ENCODE measurements around the gene DHRS4.

DHRS4 gene

DNA sequence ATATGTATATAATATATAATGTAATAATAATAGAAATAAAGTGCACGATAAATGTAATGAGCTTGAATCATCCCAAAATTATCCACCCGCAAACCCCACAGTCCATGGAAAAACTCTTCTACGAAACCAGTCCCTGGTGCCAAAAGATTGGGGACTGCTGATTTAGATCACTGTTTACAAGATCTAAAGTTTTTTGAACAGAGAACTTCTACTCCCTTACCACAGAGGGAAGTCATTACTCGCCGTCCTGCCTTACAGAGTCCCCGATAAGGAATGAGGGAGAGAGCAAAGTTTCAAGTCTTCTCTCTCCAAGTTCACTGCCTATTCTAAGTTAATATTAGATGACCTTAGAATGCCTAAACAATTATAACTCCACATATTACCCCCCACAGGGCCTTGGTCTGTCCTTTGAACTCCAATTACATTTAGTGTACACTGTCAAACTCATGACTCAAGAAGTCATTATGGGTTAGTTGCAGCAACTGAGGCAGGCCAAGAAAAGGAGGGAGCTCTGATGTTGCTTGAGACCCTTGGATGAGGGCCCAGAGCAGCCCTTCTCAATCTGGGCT lies 21.8 kb upstream of the DHRS4 start:
- in situ Hi-C loops (cut with HindIII; ENCODE audit: low sequenced_read_pairs), result no loop called here
- no peak overlapping the region for H3K4me3 ChIP-seq (ENCODE audit: low read depth, low read length)
- no peak for TF ChIP-seq CTCF (IDR thresholded peaks at IDR 0.05; ENCODE audit: low read depth, low read length)
- no peak for DNase-seq (ENCODE audit: low read depth, low spot score)

DNA sequence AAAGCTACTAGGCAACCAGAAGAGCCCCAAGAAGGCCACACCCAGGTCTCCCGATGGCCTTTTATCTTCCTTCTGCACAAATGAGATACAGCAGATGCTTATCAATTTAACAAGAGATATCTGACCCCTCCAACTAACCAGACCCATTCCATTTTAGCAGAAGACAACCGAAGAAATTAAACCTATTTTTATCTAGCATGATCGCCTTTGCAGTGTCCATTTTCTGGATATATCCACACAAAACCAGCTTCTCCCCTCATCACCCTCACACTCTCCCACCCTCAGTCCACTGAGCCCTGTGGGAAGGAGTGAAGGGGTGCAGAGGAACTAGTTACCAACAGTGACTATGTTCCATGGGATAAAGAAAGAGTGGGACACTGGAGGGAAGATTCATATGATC lies 20.9 kb upstream of the DHRS4 start:
- DNase-seq (ENCODE audit: low read depth, low spot score), result no peak
- in situ Hi-C loops (cut with HindIII; ENCODE audit: low sequenced_read_pairs), result no loop called here
- H3K4me3 ChIP-seq (ENCODE audit: low read depth, low read length), result no peak overlapping the region
- no peak for TF ChIP-seq CTCF (IDR thresholded peaks at IDR 0.05; ENCODE audit: low read depth, low read length)

DNA sequence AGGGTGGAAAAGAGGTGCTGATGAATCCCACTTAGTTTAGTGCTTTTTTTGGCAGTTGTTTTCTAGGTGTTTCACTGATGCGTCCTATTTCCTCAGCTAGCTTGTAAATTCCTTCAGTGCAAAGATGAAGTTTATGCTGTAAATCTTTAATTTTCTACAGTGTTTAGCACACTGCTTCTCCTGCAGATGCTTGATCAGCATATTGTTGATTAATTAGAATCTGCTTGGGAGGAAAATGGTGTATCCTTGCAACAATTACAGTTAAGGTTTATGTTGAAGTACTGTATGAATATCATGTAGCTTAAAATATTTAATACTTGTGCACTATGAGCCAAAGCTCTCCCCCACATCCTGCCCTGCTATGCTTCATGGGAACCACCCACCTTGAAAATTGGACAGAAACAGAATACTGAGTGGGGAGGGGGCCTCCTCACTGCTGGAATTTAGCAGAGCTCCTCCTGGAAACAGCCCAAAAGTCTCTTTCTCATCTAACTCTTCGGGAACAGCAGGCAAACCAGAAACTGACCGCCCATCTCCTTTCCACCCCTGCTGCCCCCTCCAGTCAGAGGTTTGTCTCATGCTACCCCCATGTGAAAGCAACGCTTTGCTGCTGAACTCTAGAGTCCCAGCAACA lies 20.3 kb upstream of the DHRS4 start:
- in situ Hi-C loops (cut with HindIII; ENCODE audit: low sequenced_read_pairs), result no loop called here
- no peak for TF ChIP-seq CTCF (IDR thresholded peaks at IDR 0.05; ENCODE audit: low read depth, low read length)
- H3K4me3 ChIP-seq (ENCODE audit: low read depth, low read length), result no peak overlapping the region
- DNase-seq (ENCODE audit: low read depth, low spot score), result no peak

- H3K4me3 ChIP-seq (ENCODE audit: low read depth, low read length), result no peak overlapping the region
- DNase-seq (ENCODE audit: low read depth, low spot score), result no peak
- in situ Hi-C loops (cut with HindIII; ENCODE audit: low sequenced_read_pairs), result no loop called here
- TF ChIP-seq CTCF (IDR thresholded peaks at IDR 0.05; ENCODE audit: low read depth, low read length), result no peak
Observed at GRCh38 chr14:23933742-23934128, 19.8 kb upstream of the DHRS4 start.

GRCh38 chr14:23935158-23935557 lies 18.4 kb upstream of the DHRS4 start:
- no peak for DNase-seq (ENCODE audit: low read depth, low spot score)
- no peak overlapping the region for H3K4me3 ChIP-seq (ENCODE audit: low read depth, low read length)
- TF ChIP-seq CTCF (IDR thresholded peaks at IDR 0.05; ENCODE audit: low read depth, low read length), result no peak
- in situ Hi-C loops (cut with HindIII; ENCODE audit: low sequenced_read_pairs), result no loop called here

GRCh38 chr14:23936084-23936829 lies 17.3 kb upstream of the DHRS4 start:
- TF ChIP-seq CTCF (IDR thresholded peaks at IDR 0.05; ENCODE audit: low read depth, low read length), result no peak
- no peak for DNase-seq (ENCODE audit: low read depth, low spot score)
- no peak overlapping the region for H3K4me3 ChIP-seq (ENCODE audit: low read depth, low read length)
- in situ Hi-C loops (cut with HindIII; ENCODE audit: low sequenced_read_pairs), result no loop called here
